BLaER1 (cell line): ENCODE measurements around the gene SLC25A19.

ENCODE experiments used
- H3K27ac ChIP-seq: shearing (Covaris generic); formaldehyde crosslinking; 2 replicates; pipeline ENCODE4 v1.8.1; 2022
- H3K27me3 ChIP-seq: shearing (Covaris generic); formaldehyde crosslinking; 2 replicates; pipeline ENCODE4 v1.8.1; 2022
- H3K36me3 ChIP-seq: shearing (Covaris generic); formaldehyde crosslinking; 2 replicates; pipeline ENCODE4 v1.8.1; 2022
- H3K4me1 ChIP-seq: shearing (Covaris generic); formaldehyde crosslinking; 2 replicates; pipeline ENCODE4 v1.8.1; 2022
- H3K4me2 ChIP-seq: shearing (Covaris generic); formaldehyde crosslinking; 2 replicates; pipeline ENCODE4 v1.8.1; 2022
- H3K4me3 ChIP-seq: shearing (Covaris generic); formaldehyde crosslinking; 2 replicates; pipeline ENCODE4 v1.8.1; 2022
- H3K9ac ChIP-seq: shearing (Covaris generic); formaldehyde crosslinking; 2 replicates; pipeline ENCODE4 v1.8.1; 2022
- H3K9me3 ChIP-seq: shearing (Covaris generic); formaldehyde crosslinking; 2 replicates; pipeline ENCODE4 v1.8.1; 2022
- H4K20me1 ChIP-seq: shearing (Covaris generic); formaldehyde crosslinking; 2 replicates; pipeline ENCODE4 v1.8.1; 2022
- Cebpa-rat ChIP-seq: shearing (Covaris generic); IDR thresholded peaks from 2 replicates; pipeline ENCODE4 v1.8.1; 2022

The SLC25A19 gene

GRCh38 chr17:75244133-75244866 is 44.9 kb downstream of the SLC25A19 start:
- Histone ChIP-seq H3K4me2 (peak overlapping the region; percentile 86), H3K4me1 (peaks cover 59% of the 10 kb centered on the region), H3K36me3 (peaks cover 78% of the 10 kb centered on the region), H3K4me3 (0 out of 2 replicates have a peak overlapping the region, but pooled peaks have one; percentile 24), H3K9ac (peak overlapping the region; percentile 68), H3K27me3 (no peaks in the 10 kb centered on the region), H4K20me1 (peaks cover 51% of the 10 kb centered on the region), H3K9me3 (no peaks in the 10 kb centered on the region), H3K27ac (peak overlapping the region; percentile 78)
- TF ChIP-seq Cebpa-rat: peak; percentile 68; the same call in 1 of the 2 replicates

- no peak overlapping the region for H3K9ac ChIP-seq
- TF ChIP-seq Cebpa-rat: no peak
- H3K36me3 ChIP-seq: peaks cover 91% of the 10 kb centered on the region
- H3K4me3 ChIP-seq: no peak overlapping the region
- H4K20me1 ChIP-seq: peaks cover 53% of the 10 kb centered on the region
- H3K27ac ChIP-seq: peak overlapping the region; percentile 78; the same call in 1 of the 2 replicates
- no peaks in the 10 kb centered on the region for H3K9me3 ChIP-seq
- H3K4me2 ChIP-seq: no peak overlapping the region
- peaks cover 63% of the 10 kb centered on the region for H3K4me1 ChIP-seq
- no peaks in the 10 kb centered on the region for H3K27me3 ChIP-seq
Observed at GRCh38 chr17:75242461-75243042, 46.7 kb downstream of the SLC25A19 start.

GRCh38 chr17:75241996-75242460 is 47.2 kb downstream of the SLC25A19 start:
- H3K4me1 ChIP-seq: peaks cover 65% of the 10 kb centered on the region
- 0 out of 2 replicates have a peak overlapping the region, but pooled peaks have one; percentile 78 for H3K27ac ChIP-seq
- no peak overlapping the region for H3K4me2 ChIP-seq
- no peaks in the 10 kb centered on the region for H3K27me3 ChIP-seq
- H3K9ac ChIP-seq: no peak overlapping the region
- H3K9me3 ChIP-seq: no peaks in the 10 kb centered on the region
- no peak for TF ChIP-seq Cebpa-rat
- peaks cover 57% of the 10 kb centered on the region for H4K20me1 ChIP-seq
- no peak overlapping the region for H3K4me3 ChIP-seq
- peaks cover 94% of the 10 kb centered on the region for H3K36me3 ChIP-seq

DNA sequence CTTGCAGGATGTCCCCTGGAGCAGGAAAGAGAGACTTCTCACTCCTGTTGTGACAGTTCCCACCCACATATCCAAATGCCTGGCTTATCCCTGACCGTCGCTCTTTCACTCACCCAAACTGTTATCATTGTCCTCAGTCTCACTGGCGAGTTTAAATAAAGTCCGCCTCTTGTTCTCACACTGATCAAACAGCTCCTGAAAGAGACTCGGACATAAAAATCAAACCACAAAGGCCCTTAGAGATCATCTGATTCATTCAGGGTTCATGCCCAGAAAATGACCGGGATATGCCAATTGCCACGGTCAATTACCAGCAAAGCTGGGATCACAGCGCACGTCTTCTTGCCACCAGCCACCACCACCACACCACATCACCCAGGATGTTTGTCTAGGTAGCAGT is 47.7 kb downstream of the SLC25A19 start:
- Histone ChIP-seq H3K36me3 (peaks cover 94% of the 10 kb centered on the region), H3K9me3 (no peaks in the 10 kb centered on the region), H3K4me3 (no peak overlapping the region), H3K9ac (no peak overlapping the region), H3K4me2 (no peak overlapping the region), H4K20me1 (peaks cover 61% of the 10 kb centered on the region), H3K27me3 (no peaks in the 10 kb centered on the region), H3K4me1 (peaks cover 62% of the 10 kb centered on the region), H3K27ac (no peak overlapping the region)
- no peak for TF ChIP-seq Cebpa-rat

- Histone ChIP-seq H3K27me3 (no peaks in the 10 kb centered on the region), H3K4me3 (no peak overlapping the region), H3K9me3 (no peaks in the 10 kb centered on the region), H3K4me1 (peaks cover 58% of the 10 kb centered on the region), H3K9ac (no peak overlapping the region), H4K20me1 (peaks cover 59% of the 10 kb centered on the region), H3K36me3 (peaks cover 94% of the 10 kb centered on the region), H3K4me2 (0 out of 2 replicates have a peak overlapping the region, but pooled peaks have one; percentile 9), H3K27ac (0 out of 2 replicates have a peak overlapping the region, but pooled peaks have one; percentile 26)
- no peak for TF ChIP-seq Cebpa-rat
Observed at GRCh38 chr17:75241143-75241430, 48.1 kb downstream of the SLC25A19 start.

GRCh38 chr17:75240394-75241142 is 48.7 kb downstream of the SLC25A19 start:
- peaks cover 54% of the 10 kb centered on the region for H4K20me1 ChIP-seq
- no peaks in the 10 kb centered on the region for H3K27me3 ChIP-seq
- H3K9ac ChIP-seq: no peak overlapping the region
- H3K36me3 ChIP-seq: peaks cover 94% of the 10 kb centered on the region
- H3K27ac ChIP-seq: 0 out of 2 replicates have a peak overlapping the region, but pooled peaks have one; percentile 26
- TF ChIP-seq Cebpa-rat: no peak
- H3K9me3 ChIP-seq: no peaks in the 10 kb centered on the region
- H3K4me1 ChIP-seq: peaks cover 53% of the 10 kb centered on the region
- H3K4me3 ChIP-seq: no peak overlapping the region
- 0 out of 2 replicates have a peak overlapping the region, but pooled peaks have one; percentile 9 for H3K4me2 ChIP-seq

DNA sequence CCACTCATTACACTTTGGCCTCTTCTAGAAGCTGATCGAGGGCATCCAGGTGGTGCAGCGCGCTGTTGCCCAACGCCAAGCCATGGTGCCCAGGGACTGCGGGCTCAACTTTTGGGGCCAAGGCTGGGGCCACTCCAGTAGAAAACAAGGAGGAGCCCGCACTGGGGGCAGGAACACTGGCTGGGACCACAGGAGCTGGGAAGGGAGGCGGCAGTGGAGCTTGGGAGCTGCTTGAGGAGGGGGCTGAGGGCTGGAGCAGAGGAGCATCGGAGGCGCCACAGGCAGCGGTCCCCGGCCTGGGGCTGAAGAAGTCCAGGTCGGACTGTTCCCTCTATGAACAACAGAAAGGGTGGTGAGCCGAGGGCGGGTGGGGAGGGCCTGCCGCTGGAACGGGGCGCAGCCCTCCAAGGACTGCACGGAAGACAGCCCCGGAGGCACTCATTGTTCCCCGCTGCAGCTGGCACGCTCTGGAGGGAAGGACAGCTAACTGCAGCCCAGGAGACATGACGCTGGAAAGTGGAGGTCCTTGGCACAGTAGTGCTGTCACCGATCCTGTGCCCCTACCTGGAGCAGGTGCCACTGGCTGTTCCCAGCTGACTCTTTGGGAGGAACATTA is 49.3 kb downstream of the SLC25A19 start:
- H3K9ac ChIP-seq: no peak overlapping the region
- no peak overlapping the region for H3K27ac ChIP-seq
- no peak for TF ChIP-seq Cebpa-rat
- H3K4me1 ChIP-seq: peaks cover 46% of the 10 kb centered on the region
- H4K20me1 ChIP-seq: peaks cover 53% of the 10 kb centered on the region
- peaks cover 94% of the 10 kb centered on the region for H3K36me3 ChIP-seq
- H3K9me3 ChIP-seq: no peaks in the 10 kb centered on the region
- H3K4me2 ChIP-seq: no peak overlapping the region
- no peak overlapping the region for H3K4me3 ChIP-seq
- no peaks in the 10 kb centered on the region for H3K27me3 ChIP-seq

DNA sequence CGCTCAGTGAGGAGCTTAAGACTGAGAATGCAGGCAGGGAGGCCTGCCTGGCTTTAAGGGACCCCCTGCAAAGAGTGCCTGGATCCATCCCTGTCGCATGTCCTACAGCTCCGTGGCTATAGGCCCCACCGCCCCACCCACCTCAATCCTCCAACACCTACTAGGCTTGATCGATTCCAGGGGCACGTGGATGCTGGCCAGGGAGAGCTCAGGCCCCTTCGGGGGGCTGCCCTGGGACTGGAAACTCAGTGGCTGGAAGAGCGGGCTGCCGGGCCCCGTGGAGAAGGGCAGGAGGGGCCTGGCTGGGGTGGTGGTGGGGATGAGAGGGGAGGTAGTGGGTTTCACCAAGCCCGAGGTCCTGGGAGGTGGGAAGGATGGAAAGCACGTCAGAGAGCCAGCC is 50.0 kb downstream of the SLC25A19 start:
- Histone ChIP-seq H3K36me3 (peaks cover 99% of the 10 kb centered on the region), H3K9me3 (no peaks in the 10 kb centered on the region), H3K27ac (no peak overlapping the region), H3K27me3 (no peaks in the 10 kb centered on the region), H3K4me3 (no peak overlapping the region), H3K9ac (no peak overlapping the region), H4K20me1 (peaks cover 52% of the 10 kb centered on the region), H3K4me2 (no peak overlapping the region), H3K4me1 (peaks cover 39% of the 10 kb centered on the region)
- TF ChIP-seq Cebpa-rat: no peak

GRCh38 chr17:75238684-75239191 is 50.5 kb downstream of the SLC25A19 start:
- Histone ChIP-seq H3K9ac (no peak overlapping the region), H3K4me2 (no peak overlapping the region), H4K20me1 (peaks cover 47% of the 10 kb centered on the region), H3K36me3 (peaks cover 100% of the 10 kb centered on the region), H3K4me3 (no peak overlapping the region), H3K4me1 (peaks cover 35% of the 10 kb centered on the region), H3K27ac (no peak overlapping the region), H3K27me3 (no peaks in the 10 kb centered on the region), H3K9me3 (no peaks in the 10 kb centered on the region)
- TF ChIP-seq Cebpa-rat: no peak
